ENCODE results near the gene EXOC4.

GRCh38 chr7:133518718-133519117 is 265.8 kb downstream of the EXOC4 start:
- TF ChIP-seq CTCF (IDR thresholded peaks at IDR 0.05) (no peak), POLR2A (IDR thresholded peaks at IDR 0.05) (no peak)
